Stimulated activated naive B cell treated with anti-CD40 and anti-IgM and Interleukin-4, amounts not matched to agents 10 μg/mL and 1 μg/mL and 100 μg/mL, for 72 hours (primary cell): ENCODE results near the gene ARRB1.

Experiments used
- ATAC-seq, 2 donors: fragments of 150-1000 bp; cut with Tn5 transposase; replicated peaks; 2 replicates each; pipeline ENCODE4 v1.10.0; 2021; ENCODE audit warnings: moderate library complexity in 1 of 2
- DNase-seq: peaks from one replicate; pipeline ENCODE4 v3.0.0; 2021
- H3K27ac Mint-ChIP-seq: one replicate; pipeline ENCODE4 v1.8.0; 2022; ENCODE audit warnings: mild to moderate bottlenecking, mixed read lengths
- H3K27me3 Mint-ChIP-seq, 2 donors: one replicate each; pipeline ENCODE4 v1.8.0; 2022; ENCODE audit warnings: mixed read lengths in 2 of 2
- H3K36me3 Mint-ChIP-seq, 2 donors: one replicate each; pipeline ENCODE4 v1.8.0; 2022; ENCODE audit warnings: mixed read lengths in 2 of 2, mild to moderate bottlenecking in 1 of 2
- H3K4me1 Mint-ChIP-seq, 2 donors: one replicate each; pipeline ENCODE4 v1.8.0; 2022; ENCODE audit warnings: mixed read lengths in 2 of 2, mild to moderate bottlenecking in 1 of 2
- H3K4me3 Mint-ChIP-seq, 2 donors: one replicate each; pipeline ENCODE4 v1.8.0; 2022; ENCODE audit warnings: mild to moderate bottlenecking in 2 of 2, mixed read lengths in 2 of 2, moderate library complexity in 1 of 2
- H3K9me3 Mint-ChIP-seq, 2 donors: one replicate each; pipeline ENCODE4 v1.8.0; 2022; ENCODE audit warnings: mixed read lengths in 2 of 2, mild to moderate bottlenecking in 1 of 2

Gene ARRB1

GRCh38 chr11:75267171-75267970, 84.1 kb downstream of the ARRB1 start:
- DNase-seq (no peak), ATAC-seq (no peak)
- H3K9me3 Mint-ChIP-seq = no peaks in the 10 kb centered on the region
- H3K27me3 Mint-ChIP-seq = no peaks in the 10 kb centered on the region
- H3K4me1 Mint-ChIP-seq = peaks cover 23 to 26% of the 10 kb centered on the region in 2 donors
- no peak overlapping the region for H3K4me3 Mint-ChIP-seq
- no peaks in the 10 kb centered on the region for H3K36me3 Mint-ChIP-seq
- H3K27ac Mint-ChIP-seq = no peak overlapping the region

GRCh38 chr11:75265851-75266531, 85.5 kb downstream of the ARRB1 start:
- Mint-ChIP-seq H3K27ac (no peak overlapping the region), H3K4me1 (peaks cover 25 to 32% of the 10 kb centered on the region in 2 donors)

DNA sequence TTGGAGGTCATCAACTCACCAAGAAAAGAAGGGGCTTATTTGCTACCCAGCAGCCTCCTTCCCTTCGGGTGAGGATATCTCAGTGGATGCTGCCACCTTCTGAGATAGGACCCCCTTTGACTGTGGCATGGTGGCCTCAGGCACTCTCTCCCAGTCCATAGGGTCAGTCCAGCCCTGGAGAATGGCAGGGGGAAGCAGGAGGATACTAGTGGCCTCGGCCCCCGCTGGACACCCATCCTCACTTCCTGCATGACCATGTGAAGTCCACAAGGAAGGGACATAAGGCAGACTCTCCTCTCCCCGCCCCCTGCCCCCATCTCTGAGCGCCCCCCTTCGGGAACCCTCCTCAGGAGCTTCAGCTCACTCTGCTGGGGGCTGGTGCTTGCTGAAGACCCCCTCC, 86.5 kb downstream of the ARRB1 start:
- no peak overlapping the region for H3K27ac Mint-ChIP-seq
- peaks cover 27 to 35% of the 10 kb centered on the region in 2 donors for H3K4me1 Mint-ChIP-seq
- DNase-seq = no peak
- ATAC-seq = no peak
- H3K4me3 Mint-ChIP-seq = no peak overlapping the region
- no peaks in the 10 kb centered on the region for H3K27me3 Mint-ChIP-seq
- no peaks in the 10 kb centered on the region for H3K9me3 Mint-ChIP-seq
- H3K36me3 Mint-ChIP-seq = no peaks in the 10 kb centered on the region

More at GRCh38 chr11:75265851-75266531, 85.5 kb downstream of the ARRB1 start:
- Mint-ChIP-seq H3K36me3 (no peaks in the 10 kb centered on the region), H3K27me3 (no peaks in the 10 kb centered on the region), H3K4me3 (no peak overlapping the region), H3K9me3 (no peaks in the 10 kb centered on the region)
- ATAC-seq (no peak), DNase-seq (no peak)

DNA sequence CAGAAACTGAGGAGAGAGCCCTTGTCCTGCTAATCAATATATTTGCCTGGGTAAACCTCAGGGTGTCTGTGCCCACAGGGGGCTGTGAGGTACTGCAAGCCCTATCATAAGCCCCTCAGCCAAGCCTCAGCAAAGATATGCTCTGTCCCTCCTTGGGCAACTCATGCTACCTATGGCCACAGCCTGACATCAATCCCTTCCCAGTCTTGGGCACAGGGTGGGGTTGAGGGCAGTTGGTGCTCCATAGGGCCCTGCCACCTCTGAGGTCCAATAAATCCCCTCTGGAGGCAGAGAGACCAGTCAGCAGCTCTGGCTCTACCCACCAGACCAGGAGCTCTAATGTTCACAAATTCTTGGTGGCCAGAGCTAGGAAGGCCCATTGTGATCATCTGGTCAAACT, 87.1 kb downstream of the ARRB1 start:
- DNase-seq (no peak), ATAC-seq (peak in 1 of 2 donors; percentile 14)
- Mint-ChIP-seq H3K4me3 (no peak overlapping the region), H3K9me3 (no peaks in the 10 kb centered on the region), H3K27ac (no peak overlapping the region), H3K36me3 (no peaks in the 10 kb centered on the region), H3K4me1 (peaks cover 27 to 35% of the 10 kb centered on the region in 2 donors), H3K27me3 (peaks cover 0 to 5% of the 10 kb centered on the region in 2 donors)

DNA sequence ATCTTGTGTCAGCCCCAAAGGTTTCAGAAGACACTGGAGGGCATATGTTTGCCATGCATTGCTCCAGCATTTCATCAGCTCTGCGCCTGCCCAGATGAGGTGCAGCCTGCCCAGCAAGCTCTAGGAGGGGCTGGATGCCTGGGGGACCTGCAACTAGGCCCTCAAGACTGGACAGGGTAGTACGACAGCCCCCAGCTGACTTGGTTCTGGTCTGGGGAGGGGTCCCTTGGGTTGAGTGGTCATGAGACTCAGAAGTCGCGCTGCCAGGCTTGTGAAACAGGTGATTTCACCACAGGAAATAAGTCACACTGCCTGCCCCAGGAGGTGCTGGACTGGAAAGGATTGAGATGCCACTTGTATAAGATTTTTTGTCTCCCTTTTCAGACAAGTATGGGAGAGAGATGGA, 87.5 kb downstream of the ARRB1 start:
- Mint-ChIP-seq H3K4me1 (peaks cover 27 to 35% of the 10 kb centered on the region in 2 donors), H3K27ac (no peak overlapping the region), H3K27me3 (peaks cover 0 to 6% of the 10 kb centered on the region in 2 donors), H3K9me3 (no peaks in the 10 kb centered on the region), H3K36me3 (no peaks in the 10 kb centered on the region), H3K4me3 (no peak overlapping the region)
- peak; percentile 46 to 70 for ATAC-seq
- no peak for DNase-seq

- H3K27me3 Mint-ChIP-seq = peaks cover 0 to 6% of the 10 kb centered on the region in 2 donors
- no peaks in the 10 kb centered on the region for H3K36me3 Mint-ChIP-seq
- no peak for DNase-seq
- ATAC-seq = no peak
- no peak overlapping the region for H3K27ac Mint-ChIP-seq
- no peak overlapping the region for H3K4me3 Mint-ChIP-seq
- peaks cover 27 to 35% of the 10 kb centered on the region in 2 donors for H3K4me1 Mint-ChIP-seq
- H3K9me3 Mint-ChIP-seq = no peaks in the 10 kb centered on the region
Measured at GRCh38 chr11:75262961-75263852, 88.3 kb downstream of the ARRB1 start.

- H3K4me1 Mint-ChIP-seq = peaks cover 27 to 35% of the 10 kb centered on the region in 2 donors
- H3K9me3 Mint-ChIP-seq = no peaks in the 10 kb centered on the region
- ATAC-seq (no peak), DNase-seq (no peak)
- H3K27me3 Mint-ChIP-seq = peaks cover 7 to 14% of the 10 kb centered on the region in 2 donors
- no peak overlapping the region for H3K4me3 Mint-ChIP-seq
- no peak overlapping the region for H3K27ac Mint-ChIP-seq
- H3K36me3 Mint-ChIP-seq = no peaks in the 10 kb centered on the region
Measured at GRCh38 chr11:75262436-75262835, 89.0 kb downstream of the ARRB1 start.

DNA sequence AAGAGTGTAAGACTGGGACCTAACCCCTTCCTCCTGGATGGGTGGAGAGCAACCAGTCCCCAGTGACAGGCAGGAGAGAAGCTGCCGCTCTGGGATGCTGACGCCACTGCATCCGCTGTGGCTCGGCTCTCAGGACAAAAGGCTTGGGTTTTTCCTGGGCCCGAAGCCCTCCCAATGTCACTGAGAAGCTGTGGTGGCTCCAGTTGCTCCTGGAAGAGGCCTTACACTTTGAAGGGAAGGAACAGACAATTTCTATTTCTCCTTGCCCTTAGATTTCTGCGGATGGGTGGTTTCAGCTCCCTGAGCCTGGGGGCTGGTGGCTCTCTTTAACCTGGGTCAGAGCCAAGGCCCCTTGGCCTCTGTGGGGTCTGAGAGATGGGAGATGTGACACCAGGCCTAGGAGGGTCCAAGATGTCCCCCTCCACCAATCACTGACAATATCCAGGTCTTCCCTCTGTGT, 89.5 kb downstream of the ARRB1 start:
- H3K9me3 Mint-ChIP-seq = no peaks in the 10 kb centered on the region
- H3K27me3 Mint-ChIP-seq = peaks cover 11 to 19% of the 10 kb centered on the region in 2 donors
- no peak overlapping the region for H3K27ac Mint-ChIP-seq
- H3K4me1 Mint-ChIP-seq = peaks cover 27 to 35% of the 10 kb centered on the region in 2 donors
- DNase-seq (no peak), ATAC-seq (no peak)
- no peak overlapping the region for H3K4me3 Mint-ChIP-seq
- no peaks in the 10 kb centered on the region for H3K36me3 Mint-ChIP-seq

DNA sequence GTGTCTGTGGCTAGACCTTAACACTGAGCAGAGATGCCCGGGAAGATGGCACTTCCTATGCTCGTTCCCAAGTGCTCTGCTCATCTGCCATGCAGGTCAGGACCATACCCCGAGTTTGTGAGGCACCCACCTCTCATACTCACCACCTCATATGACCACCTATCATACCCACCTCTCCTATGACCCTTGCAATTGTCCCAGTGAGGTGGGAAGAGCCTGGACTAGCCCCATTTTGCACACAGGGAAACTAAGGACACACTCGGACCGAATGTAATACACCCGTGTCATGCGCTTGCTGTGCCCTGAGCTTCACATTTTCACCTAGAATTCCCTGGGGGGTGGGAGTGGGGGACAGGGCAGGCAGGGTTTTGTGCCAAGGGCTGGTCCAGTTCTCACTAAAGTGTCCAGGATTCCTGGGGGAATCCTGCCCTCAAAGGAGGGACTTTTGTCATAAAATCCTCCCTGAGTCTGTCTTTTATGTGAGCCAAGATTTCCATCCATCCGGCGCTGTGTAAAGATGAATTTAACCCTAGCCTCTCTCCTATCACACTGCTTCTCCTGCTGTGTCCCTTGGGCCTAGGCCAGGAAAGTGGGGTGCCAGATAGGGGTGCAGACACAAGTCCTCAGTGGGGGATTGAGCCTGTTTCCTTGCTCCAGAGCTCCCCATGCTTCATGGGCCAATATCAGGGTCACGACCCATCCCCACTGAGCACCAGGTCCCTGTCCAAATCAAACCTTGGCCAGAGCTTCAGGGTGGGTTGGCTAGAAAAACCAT, 90.9 kb downstream of the ARRB1 start:
- H3K4me1 Mint-ChIP-seq = peaks cover 19 to 30% of the 10 kb centered on the region in 2 donors
- no peaks in the 10 kb centered on the region for H3K36me3 Mint-ChIP-seq
- H3K27me3 Mint-ChIP-seq = peaks cover 11 to 28% of the 10 kb centered on the region in 2 donors
- no peak for ATAC-seq
- no peak overlapping the region for H3K4me3 Mint-ChIP-seq
- no peak overlapping the region for H3K27ac Mint-ChIP-seq
- DNase-seq = no peak
- no peaks in the 10 kb centered on the region for H3K9me3 Mint-ChIP-seq

- Mint-ChIP-seq H3K4me3 (no peak overlapping the region), H3K9me3 (peaks cover 2 to 3% of the 10 kb centered on the region in 2 donors), H3K27ac (no peak overlapping the region), H3K36me3 (no peaks in the 10 kb centered on the region), H3K27me3 (peaks cover 25 to 34% of the 10 kb centered on the region in 2 donors), H3K4me1 (no peaks in the 10 kb centered on the region)
- ATAC-seq = no peak
- DNase-seq = no peak
Measured at GRCh38 chr11:75254326-75254725, 97.1 kb downstream of the ARRB1 start.

- Mint-ChIP-seq H3K9me3 (peaks cover 2 to 3% of the 10 kb centered on the region in 2 donors), H3K4me1 (peaks cover 0 to 3% of the 10 kb centered on the region in 2 donors), H3K4me3 (no peak overlapping the region), H3K27ac (no peak overlapping the region), H3K36me3 (no peaks in the 10 kb centered on the region), H3K27me3 (peaks cover 30 to 39% of the 10 kb centered on the region in 2 donors)
- no peak for DNase-seq
- ATAC-seq = no peak
Measured at GRCh38 chr11:75249704-75250103, 101.8 kb downstream of the ARRB1 start.

DNA sequence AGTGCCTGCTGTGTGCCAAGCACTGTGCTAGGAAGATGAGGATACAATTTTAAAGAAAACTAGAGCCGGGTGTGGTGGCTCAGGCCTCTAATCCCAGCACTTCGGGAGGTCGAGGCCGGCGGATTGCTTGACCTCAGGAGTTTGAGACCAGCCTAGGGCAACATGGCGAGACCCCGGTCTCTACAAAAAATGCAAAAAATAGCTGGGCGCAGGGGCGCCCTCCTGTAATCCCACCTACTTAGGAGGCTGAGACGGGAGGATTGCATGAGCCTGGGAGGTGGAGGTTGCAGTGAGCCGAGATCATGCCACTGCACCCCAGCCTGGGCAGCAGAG, 102.6 kb downstream of the ARRB1 start:
- H3K4me1 Mint-ChIP-seq = peaks cover 0 to 3% of the 10 kb centered on the region in 2 donors
- no peak for DNase-seq
- H3K27me3 Mint-ChIP-seq = peaks cover 34 to 48% of the 10 kb centered on the region in 2 donors
- H3K36me3 Mint-ChIP-seq = no peaks in the 10 kb centered on the region
- H3K4me3 Mint-ChIP-seq = no peak overlapping the region
- no peak for ATAC-seq
- H3K27ac Mint-ChIP-seq = no peak overlapping the region
- peaks cover 2 to 3% of the 10 kb centered on the region in 2 donors for H3K9me3 Mint-ChIP-seq

- no peaks in the 10 kb centered on the region for H3K36me3 Mint-ChIP-seq
- H3K27ac Mint-ChIP-seq = no peak overlapping the region
- H3K27me3 Mint-ChIP-seq = peaks cover 52 to 63% of the 10 kb centered on the region in 2 donors
- no peak overlapping the region for H3K4me3 Mint-ChIP-seq
- no peak for ATAC-seq
- no peak for DNase-seq
- no peaks in the 10 kb centered on the region for H3K9me3 Mint-ChIP-seq
- peaks cover 10 to 12% of the 10 kb centered on the region in 2 donors for H3K4me1 Mint-ChIP-seq
Measured at GRCh38 chr11:75246671-75247350, 104.7 kb downstream of the ARRB1 start.
